SH-SY5Y (cell line): ENCODE results near the gene NCK1.

Experiments used
- GATA2 ChIP-seq: IDR thresholded peaks from 2 replicates; pipeline ENCODE4 v1.6.1; 2011; ENCODE audit warnings: mild to moderate bottlenecking, low read depth, low read length
- GATA3 ChIP-seq: IDR thresholded peaks from 2 replicates; pipeline ENCODE4 v1.6.1; 2011; ENCODE audit warnings: low read depth, mild to moderate bottlenecking, low read length, moderate library complexity

DNA sequence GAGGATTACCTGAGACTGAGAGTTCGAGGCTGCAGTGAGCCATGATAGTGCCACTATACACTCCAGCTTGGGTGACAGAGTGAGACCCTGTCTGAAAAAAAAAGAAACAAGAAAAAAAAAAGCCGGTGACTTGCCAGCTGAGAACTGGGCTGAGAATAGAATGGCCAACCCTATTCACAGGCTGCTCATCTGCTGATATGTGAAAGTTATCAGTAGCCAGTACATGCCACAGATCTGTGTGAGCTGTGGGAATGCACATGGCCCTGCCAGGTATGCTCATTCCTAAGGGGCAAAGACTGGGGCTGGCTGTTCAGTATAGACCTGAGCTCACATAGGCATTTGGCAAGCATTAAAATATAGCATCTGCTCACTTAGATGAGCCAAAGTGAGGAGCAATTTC, 126.6 kb downstream of the NCK1 start:
- no peak for TF ChIP-seq GATA3
- no peak for TF ChIP-seq GATA2
